Ovary (tissue), 9 donors: ENCODE measurements around the gene MORN5. TPM values are rescaled to one million over a fixed set of nuclear protein-coding genes. Genes with fewer than 3 reads are reported as not detected.

Experiments
- DNase-seq, 5 donors: peaks; one replicate each; pipeline ENCODE4 v3.0.0-alpha.2; 2019 to 2020
- H3K27ac ChIP-seq, 2 donors: fragments of 200-600 bp; one replicate each; pipeline versions ENCODE4 v1.5.1 to v1.8.0; 2019 to 2022
- H3K27me3 ChIP-seq: fragments of 200-600 bp; one replicate; pipeline ENCODE4 v1.8.0; 2022
- H3K36me3 ChIP-seq: fragments of 200-600 bp; sonication (generic); one replicate; pipeline ENCODE4 v1.5.1; 2019
- H3K4me1 ChIP-seq: one replicate; pipeline ENCODE4 v1.8.1; 2013; ENCODE audit warnings: mild to moderate bottlenecking, moderate library complexity; ENCODE audit not compliant: insufficient read depth
- H3K4me3 ChIP-seq: fragments of 200-600 bp; sonication (generic); one replicate; pipeline ENCODE4 v1.5.1; 2017
- H3K9me3 ChIP-seq, 2 donors: fragments of 200-600 bp in 1 of 2; sonication (generic) in 1 of 2; one replicate each; pipeline versions ENCODE4 v1.5.1 to v1.8.1; 2013 to 2019; ENCODE audit warnings: mild to moderate bottlenecking in 1 of 2, moderate library complexity in 1 of 2
- EP300 ChIP-seq: sonication (generic); formaldehyde crosslinking; IDR thresholded peaks from one replicate; pipeline ENCODE4 v1.6.1; 2017; ENCODE audit warnings: antibody characterized with exemption
- POLR2A ChIP-seq: fragments of 450-650 bp; IDR thresholded peaks from one replicate; pipeline ENCODE4 v1.6.1; 2017; ENCODE audit warnings: antibody characterized with exemption, mild to moderate bottlenecking, moderate library complexity
- WGBS, 3 donors: extraction: QIAGEN DNeasy Blood & Tissue Kit in 1 of 3; methylation state at CpG; one replicate each; pipeline versions ENCODE4 v1.1.5 to v1.1.7; 2013 to 2017; 5-methylcytosine and 5-hydroxymethylcytosine counted together
- intact Hi-C, 4 donors: fragments of 100-400 bp; cut with DNase I; formaldehyde crosslinking; loops; one replicate each; pipeline versions ENCODE4 v1.11.0 to v1.15.1; 2022 to 2023
- polyA plus RNA-seq, 2 donors: library from polyadenylated mRNA; stranded (reverse); fragments of 200-250 nt in 1 of 2; fragments of 350-450 nt in 1 of 2; fragmentation: Illumina TruSeq in 1 of 2; extraction: RNeasy Lipid Tissue Mini Kit (QIAGEN cat#74804) in 1 of 2; gene quantifications; one replicate each; pipeline ENCODE4 v1.2.3, GENCODE V29; 2013 to 2014
- total RNA-seq, 7 donors: library from RNA; depleted of rRNA in 2 of 7; stranded (reverse); fragments of >200 nt in 2 of 7; fragmentation: NEBNext Ultra II Directional in 3 of 7; extraction: Animal tissue kit (Norgen Biotek cat#: 25700) in 3 of 7; gene quantifications; one replicate each; pipeline versions ENCODE4 v1.1.0 to v1.2.4, GENCODE V29; 2016 to 2023
- TF ChIP-seq, protein P1 (sequence below), 3 donors: fragments of 450-650 bp in 2 of 3; fragments of 200-600 bp in 1 of 3; IDR thresholded peaks; one replicate each; pipeline versions ENCODE4 v1.5.1 to v1.8.0; 2016 to 2022; ENCODE audit warnings: antibody characterized with exemption in 3 of 3, mild to moderate bottlenecking in 1 of 3
- donor health status: DM: no; HTN: no; CAD: no; lungs with moderate emphysema.
- donor health status: DM: no; HTN: no; CAD: no.
- donor health status: Bipolar disorder and iron deficiency.
- donor health status: DM: yes; HTN: yes; CAD: no.
- donor health status: DM: no; HTN: no; CAD: no.
- donor health status: DM: yes; HTN: yes; CAD: no.

Gene MORN5
- total and polyA plus RNA-seq, 9 donors: 0.63 to 25.4 (median 1.6) TPM; not detected in 2

DNA sequence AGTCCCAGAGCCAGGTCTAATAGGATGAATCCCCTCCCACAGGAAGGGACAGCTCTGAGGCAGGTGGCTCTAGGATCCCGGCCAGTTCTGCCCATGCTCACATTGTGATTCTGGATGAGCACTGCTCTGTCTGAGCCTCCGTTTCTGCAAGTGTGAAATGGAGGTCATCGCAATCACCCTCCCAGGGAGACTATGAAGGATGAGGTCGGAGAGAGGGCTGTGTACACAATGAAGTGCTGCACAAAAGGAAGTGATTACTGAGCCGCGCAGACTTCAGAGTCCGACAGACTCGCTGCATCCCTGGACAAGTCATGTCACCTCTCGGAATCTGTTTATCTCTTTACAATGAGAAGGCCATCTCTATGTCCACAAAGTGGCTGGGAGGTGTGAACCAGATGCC lies 47.4 kb downstream of the MORN5 start:
- no peaks in the 10 kb centered on the region for H3K4me1 ChIP-seq
- intact Hi-C loops: no loop called here
- DNase-seq: no peak
- no peak overlapping the region for H3K27ac ChIP-seq
- no peak overlapping the region for H3K4me3 ChIP-seq
- H3K9me3 ChIP-seq: no peaks in the 10 kb centered on the region
- no peaks in the 10 kb centered on the region for H3K27me3 ChIP-seq
- TF ChIP-seq POLR2A (no peak), EP300 (no peak)
- TF ChIP-seq, protein P1, sequence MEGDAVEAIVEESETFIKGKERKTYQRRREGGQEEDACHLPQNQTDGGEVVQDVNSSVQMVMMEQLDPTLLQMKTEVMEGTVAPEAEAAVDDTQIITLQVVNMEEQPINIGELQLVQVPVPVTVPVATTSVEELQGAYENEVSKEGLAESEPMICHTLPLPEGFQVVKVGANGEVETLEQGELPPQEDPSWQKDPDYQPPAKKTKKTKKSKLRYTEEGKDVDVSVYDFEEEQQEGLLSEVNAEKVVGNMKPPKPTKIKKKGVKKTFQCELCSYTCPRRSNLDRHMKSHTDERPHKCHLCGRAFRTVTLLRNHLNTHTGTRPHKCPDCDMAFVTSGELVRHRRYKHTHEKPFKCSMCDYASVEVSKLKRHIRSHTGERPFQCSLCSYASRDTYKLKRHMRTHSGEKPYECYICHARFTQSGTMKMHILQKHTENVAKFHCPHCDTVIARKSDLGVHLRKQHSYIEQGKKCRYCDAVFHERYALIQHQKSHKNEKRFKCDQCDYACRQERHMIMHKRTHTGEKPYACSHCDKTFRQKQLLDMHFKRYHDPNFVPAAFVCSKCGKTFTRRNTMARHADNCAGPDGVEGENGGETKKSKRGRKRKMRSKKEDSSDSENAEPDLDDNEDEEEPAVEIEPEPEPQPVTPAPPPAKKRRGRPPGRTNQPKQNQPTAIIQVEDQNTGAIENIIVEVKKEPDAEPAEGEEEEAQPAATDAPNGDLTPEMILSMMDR (IDR thresholded peaks at IDR 0.05): no peak
- H3K36me3 ChIP-seq: no peaks in the 10 kb centered on the region
- 77 to 82% (median 80%) methylated on average over 9 of the region's 9 CpGs for WGBS, 3 donors

DNA sequence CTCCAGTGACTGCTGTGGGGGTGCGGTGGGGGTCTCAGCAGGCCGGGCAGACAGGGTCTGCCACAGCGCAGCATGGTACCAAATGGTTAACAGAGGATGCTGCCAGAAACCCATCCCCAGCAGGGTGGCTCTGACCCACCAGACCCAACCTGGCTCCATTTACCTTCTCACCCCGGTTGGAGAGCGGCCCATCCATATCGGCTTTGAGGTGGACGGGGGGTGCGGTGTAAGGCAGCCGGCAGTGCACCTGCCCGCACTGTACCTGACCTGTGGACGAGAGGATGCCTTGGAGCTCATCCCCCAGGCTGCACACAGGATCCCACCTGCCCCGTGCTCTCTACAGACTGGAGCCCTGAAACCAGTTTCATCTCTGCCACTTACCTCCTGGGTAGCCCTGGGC lies 49.7 kb downstream of the MORN5 start:
- Histone ChIP-seq H3K27me3 (no peaks in the 10 kb centered on the region), H3K4me3 (no peak overlapping the region), H3K27ac (no peak overlapping the region), H3K36me3 (no peaks in the 10 kb centered on the region), H3K9me3 (no peaks in the 10 kb centered on the region), H3K4me1 (peaks cover 7% of the 10 kb centered on the region)
- intact Hi-C loops: no loop called here
- WGBS, 3 donors: 86 to 90% (median 88%) methylated on average over 12 of the region's 12 CpGs
- no peak for DNase-seq
- TF ChIP-seq, protein P1 (IDR thresholded peaks at IDR 0.05): no peak
- no peak for TF ChIP-seq EP300
- TF ChIP-seq POLR2A: no peak

DNA sequence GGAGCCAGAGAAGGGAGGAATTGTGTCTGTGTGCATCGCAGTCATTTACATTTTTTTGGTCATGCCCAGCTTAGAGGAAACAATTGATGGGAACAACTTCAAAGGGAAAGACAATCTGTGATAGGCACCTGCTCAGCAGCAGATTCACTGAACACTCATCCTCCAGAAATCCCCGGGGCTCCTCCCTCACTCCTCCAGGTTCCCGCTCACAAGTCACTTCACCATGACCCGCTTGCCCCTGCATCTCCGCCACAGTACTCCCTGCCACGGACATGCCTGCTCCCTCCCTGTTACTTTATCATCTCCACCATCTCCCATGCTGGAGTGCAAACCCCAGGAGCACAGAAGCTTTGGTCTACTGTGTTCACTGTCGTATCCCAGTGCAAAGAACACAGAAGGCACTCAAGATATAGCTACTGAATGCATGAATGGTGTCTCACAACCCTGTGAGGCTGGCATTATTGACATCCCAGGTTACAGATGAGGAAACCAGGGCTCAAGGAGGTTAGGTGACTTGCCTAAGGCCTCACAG lies 52.8 kb downstream of the MORN5 start:
- intact Hi-C loops: loop anchor here in 1 of 4 donors (10.0 kb wide), 1 partner anchor 132 kb away; no protein-coding TSS in a partner anchor
- DNase-seq: no peak
- Histone ChIP-seq H3K27me3 (no peaks in the 10 kb centered on the region), H3K36me3 (no peaks in the 10 kb centered on the region), H3K27ac (no peak overlapping the region), H3K4me3 (no peak overlapping the region), H3K9me3 (peaks cover 0 to 3% of the 10 kb centered on the region in 2 donors), H3K4me1 (peaks cover 7% of the 10 kb centered on the region)
- WGBS, 3 donors: 43 to 50% (median 47%) methylated on average over 7 of the region's 7 CpGs
- TF ChIP-seq POLR2A (no peak), EP300 (no peak)
- TF ChIP-seq, protein P1 (IDR thresholded peaks at IDR 0.05): no peak

DNA sequence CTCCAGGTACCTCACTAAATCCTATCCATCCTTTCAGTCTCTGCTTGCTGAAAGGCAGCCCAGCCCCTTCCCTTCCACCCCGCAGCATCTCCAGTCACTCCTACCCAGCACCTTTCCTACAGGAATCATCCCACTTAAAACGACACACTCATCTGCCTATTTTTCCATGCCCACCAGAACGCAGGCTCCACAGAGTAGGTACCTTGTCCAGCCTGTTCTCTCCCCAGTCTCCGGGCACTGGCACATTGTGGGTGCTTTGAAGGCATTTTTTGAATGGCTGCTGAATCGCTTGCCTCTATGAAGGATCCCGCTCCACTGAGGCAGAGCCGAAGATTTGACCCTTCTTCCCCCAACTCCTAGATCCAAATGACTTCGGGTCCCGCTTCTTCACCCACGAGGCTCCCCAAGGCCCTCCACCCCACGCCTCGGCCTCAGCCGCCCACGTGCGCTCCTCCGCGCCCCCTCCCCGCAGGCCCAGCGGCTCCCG lies 53.4 kb downstream of the MORN5 start:
- WGBS, 3 donors: 21 to 37% (median 23%) methylated on average over 20 of the region's 20 CpGs
- intact Hi-C loops: loop anchor here in 1 of 4 donors (10.0 kb wide), 1 partner anchor 132 kb away; no protein-coding TSS in a partner anchor
- H3K27me3 ChIP-seq: no peaks in the 10 kb centered on the region
- no peaks in the 10 kb centered on the region for H3K36me3 ChIP-seq
- no peak overlapping the region for H3K4me3 ChIP-seq
- H3K4me1 ChIP-seq: peaks cover 7% of the 10 kb centered on the region
- TF ChIP-seq POLR2A (no peak), EP300 (no peak)
- TF ChIP-seq, protein P1 (IDR thresholded peaks at IDR 0.05): no peak
- peaks cover 0 to 3% of the 10 kb centered on the region in 2 donors for H3K9me3 ChIP-seq
- DNase-seq: no peak
- H3K27ac ChIP-seq: no peak overlapping the region
